Activated CD4-positive, alpha-beta T cell treated with anti-CD3 and anti-CD28 coated beads, Interleukin-2, amount 50 U/mL, for 4 hours (primary cell): ENCODE results near the gene OR7G1.
"Not testable (repeated sequence)": the region's sequence is repeated elsewhere in the genome, so short reads cannot be mapped to it uniquely, and the experiment has no call there.

Experiments used
- DNase-seq, 2 experiments: peaks; one replicate each; pipeline ENCODE4 v3.0.0-alpha.2; 2020

OR7G1 gene

GRCh38 chr19:9076901-9077300, 38.7 kb downstream of the OR7G1 start:
- DNase-seq: no peak

- DNase-seq: no peak
Observed at GRCh38 chr19:9075064-9075949, 40.3 kb downstream of the OR7G1 start.

- no peak for DNase-seq
Observed at GRCh38 chr19:9073806-9074205, 41.8 kb downstream of the OR7G1 start.

- not testable (repeated sequence) for DNase-seq
Observed at GRCh38 chr19:9071720-9072119, 43.8 kb downstream of the OR7G1 start.

- DNase-seq: no peak
Observed at GRCh38 chr19:9070066-9070465, 45.5 kb downstream of the OR7G1 start.

- no peak for DNase-seq
Observed at GRCh38 chr19:9065457-9066014, 50.0 kb downstream of the OR7G1 start.
